Activated CD8-positive, alpha-beta memory T cell treated with anti-CD3 and anti-CD28 coated beads for 1 hour (primary cell): ENCODE results near the gene EHD4.

Source experiments
- DNase-seq, 2 donors: peaks; one replicate each; pipeline ENCODE4 v3.0.0-alpha.2; 2020; ENCODE audit warnings: low read depth in 1 of 2; ENCODE audit errors: extremely low read depth in 1 of 2

Gene EHD4

DNA sequence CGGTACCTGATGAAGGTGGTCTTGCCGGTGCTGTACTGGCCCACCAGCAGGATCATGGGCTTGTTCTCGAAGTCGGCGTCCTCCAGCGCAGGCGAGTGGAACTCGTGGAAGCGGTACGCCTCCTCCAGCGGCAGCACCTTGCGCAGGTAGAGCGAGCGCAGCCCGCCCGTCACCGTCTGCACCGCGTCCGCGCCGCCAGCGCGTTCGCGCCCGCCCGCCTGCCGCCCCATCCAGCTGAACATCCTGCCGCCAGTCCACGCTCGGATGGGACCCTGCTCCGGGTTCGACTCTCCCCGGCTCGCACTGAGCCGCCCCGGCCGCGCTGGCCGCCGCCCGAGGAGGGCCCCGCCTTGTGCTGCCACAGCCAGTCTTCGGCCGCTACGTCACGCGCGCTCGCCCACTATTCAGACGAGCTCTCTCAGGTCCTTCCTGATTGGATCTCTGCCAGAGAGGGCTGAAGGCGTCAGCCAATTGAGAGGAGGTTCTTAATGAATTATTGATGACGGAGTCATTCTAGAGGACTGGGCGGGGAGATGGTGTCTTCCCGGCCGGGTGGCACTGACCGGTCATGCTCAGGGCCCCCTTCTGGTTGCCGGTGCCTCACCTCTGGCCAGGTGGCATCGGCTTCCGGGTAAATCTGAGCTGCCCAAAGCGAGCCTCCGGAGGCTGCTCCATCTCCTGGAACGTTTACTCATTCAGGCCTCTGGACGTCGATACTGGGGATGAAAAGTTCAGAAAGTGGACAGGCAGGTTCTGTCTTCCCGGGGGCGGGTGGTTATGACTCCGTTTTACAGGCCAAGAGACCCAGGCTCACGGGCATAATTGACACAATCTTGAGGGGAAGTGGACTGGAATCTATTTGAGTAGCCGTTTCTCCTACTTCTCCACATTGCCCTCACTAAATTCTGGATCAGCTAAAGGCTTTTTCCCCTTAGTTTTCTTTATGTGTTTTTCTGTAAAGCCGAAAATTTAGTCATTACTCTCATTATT, at the start of gene EHD4:
EHD4 (minus strand) TSS at position 305 of the 990 bp plus-strand sequence; CDS start at position 242, 63 bp downstream.
- DNase-seq: peak; percentile 85 to 86

- no peak for DNase-seq
Observed at GRCh38 chr15:42021593-42021992, 49.2 kb upstream of the EHD4 start.

GRCh38 chr15:42020713-42021273, 48.4 kb upstream of the EHD4 start, which contains the start of gene PLA2G4E:
Gene PLA2G4E, minus strand, starts transcription at chr15:42021042. Its CDS starts 12 bp downstream, at chr15:42021030.
- no peak for DNase-seq

GRCh38 chr15:42018306-42019224, 46.2 kb upstream of the EHD4 start:
- DNase-seq: no peak

DNA sequence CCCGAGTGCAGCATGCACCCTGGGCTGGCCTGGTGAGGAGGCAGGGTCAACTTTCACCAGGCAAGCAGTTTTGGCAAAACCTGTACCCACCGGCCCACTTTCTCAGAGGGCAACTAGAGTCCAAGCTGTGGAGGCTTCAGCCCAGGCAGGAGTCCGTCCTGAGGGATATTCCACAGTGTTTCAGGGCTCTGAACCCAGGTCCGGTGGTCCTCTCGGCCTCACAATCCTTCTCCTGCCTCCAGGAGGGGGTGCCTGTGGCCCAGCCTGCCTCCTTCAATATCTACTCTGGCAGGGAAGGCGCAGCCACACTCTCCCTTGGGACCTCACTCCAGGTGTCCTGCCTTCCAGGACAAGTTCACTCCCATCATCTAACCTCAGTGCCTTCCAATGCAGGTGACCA, 44.6 kb upstream of the EHD4 start:
- no peak for DNase-seq

- no peak for DNase-seq
Observed at GRCh38 chr15:42014406-42014805, 42.0 kb upstream of the EHD4 start.

DNA sequence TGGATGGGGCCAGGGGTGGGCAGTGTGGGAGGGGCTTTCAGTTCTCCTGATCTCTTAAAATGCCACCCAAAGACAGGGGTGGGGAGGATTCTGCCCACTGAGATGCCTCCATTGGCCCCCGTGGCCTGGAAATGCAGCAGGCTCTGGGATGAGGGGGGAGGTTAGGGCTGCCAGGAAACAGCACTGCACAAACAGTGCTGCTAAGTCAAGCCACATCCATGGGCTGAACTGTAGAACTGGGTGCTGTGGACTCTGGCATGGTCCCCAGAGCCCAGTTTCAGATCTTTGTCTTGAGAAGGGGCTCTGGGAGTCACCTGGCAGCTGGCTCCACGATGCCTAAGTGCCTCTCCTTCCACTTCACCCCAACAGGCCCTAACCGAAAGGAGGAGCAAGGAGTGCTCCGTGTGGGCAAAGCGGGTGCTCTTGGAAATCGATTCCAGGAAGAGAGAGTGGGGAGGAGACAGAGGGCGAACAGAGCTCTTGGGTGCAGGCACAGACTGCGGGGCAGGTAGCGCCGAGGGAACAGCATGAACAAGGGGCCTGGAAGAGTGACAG, 40.6 kb upstream of the EHD4 start:
- DNase-seq: no peak

GRCh38 chr15:42012241-42012640, 39.9 kb upstream of the EHD4 start:
- no peak for DNase-seq

DNA sequence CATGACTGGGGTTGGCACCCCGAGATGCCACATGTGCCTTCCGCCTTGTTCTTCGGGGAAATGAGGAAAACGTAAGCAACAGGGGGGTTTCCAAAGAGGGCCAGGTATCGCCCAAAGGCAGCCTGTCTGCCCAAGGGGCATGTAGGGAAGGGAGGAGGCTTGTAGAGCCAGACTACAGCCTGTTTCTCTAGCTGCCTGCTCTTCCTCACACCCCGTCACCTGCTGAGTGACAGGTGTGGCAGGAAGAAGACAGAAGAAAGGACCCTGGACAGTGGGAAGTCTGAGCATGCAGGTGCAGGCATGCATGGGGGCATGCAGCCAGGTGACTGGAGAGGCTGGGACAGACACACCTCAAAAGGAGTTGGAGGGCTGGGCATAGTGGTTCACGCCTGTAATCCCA, 38.7 kb upstream of the EHD4 start:
- DNase-seq: no peak

GRCh38 chr15:42010434-42010833, 38.1 kb upstream of the EHD4 start:
- no peak for DNase-seq

DNA sequence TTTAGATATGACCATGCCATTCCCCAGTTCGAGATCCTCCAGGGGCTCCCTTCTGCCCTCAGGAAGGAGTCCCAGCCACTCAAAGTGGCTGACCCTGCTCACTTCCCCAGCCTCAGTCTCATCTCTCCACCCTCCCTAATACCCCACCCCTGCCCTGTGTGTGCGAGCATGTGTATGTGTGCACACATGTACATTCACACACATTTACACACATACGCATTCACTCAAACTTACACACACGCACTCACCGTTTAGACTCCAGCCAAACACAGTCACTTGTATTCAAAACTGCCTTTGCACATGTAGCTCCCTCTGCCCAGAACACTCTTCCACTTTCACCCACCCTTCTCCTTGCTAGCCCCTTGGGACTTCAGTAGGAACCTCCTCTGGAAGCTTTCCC, 37.1 kb upstream of the EHD4 start:
- no peak for DNase-seq

DNA sequence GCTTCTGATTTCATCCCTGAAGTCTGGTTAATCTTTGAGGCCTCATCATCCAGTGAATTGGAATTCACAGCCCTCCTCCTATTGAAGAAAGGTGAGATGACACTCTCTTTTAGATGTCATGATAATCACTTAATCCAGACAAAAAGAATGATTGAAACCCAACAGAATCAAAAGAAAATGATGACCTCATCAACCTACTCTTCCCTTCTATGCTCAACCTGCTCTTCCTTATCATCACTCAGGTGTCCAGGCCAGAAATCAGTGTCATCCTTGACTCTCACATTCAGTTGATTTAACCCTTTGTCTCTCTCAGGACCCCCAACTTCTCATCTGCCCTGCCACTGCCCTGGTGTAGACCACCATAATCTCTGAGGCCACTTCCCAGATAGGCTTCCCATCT, 36.7 kb upstream of the EHD4 start:
- no peak for DNase-seq

- no peak for DNase-seq
Observed at GRCh38 chr15:42007386-42007785, 35.0 kb upstream of the EHD4 start.

- DNase-seq: no peak
Observed at GRCh38 chr15:42002333-42002732, 30.0 kb upstream of the EHD4 start.

DNA sequence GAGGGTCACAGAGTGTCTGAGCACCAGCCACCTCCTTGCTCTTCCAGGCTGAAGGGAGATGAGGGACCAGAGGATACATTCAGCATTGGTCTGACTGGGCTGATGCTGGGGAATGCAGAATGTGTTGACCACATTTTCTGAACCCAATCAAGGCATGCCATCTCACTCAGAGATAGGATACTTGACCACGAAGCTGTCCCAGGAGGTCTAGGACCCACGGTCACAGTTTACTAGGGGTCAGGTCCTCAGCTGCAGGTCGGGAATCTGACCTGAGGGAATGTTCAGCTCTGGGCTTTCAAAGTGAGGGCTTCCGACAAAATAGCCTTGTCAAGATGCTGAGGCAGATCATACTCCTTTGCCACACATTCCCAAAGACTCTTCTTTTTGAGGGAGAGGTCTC, 28.9 kb upstream of the EHD4 start:
- DNase-seq: no peak

DNA sequence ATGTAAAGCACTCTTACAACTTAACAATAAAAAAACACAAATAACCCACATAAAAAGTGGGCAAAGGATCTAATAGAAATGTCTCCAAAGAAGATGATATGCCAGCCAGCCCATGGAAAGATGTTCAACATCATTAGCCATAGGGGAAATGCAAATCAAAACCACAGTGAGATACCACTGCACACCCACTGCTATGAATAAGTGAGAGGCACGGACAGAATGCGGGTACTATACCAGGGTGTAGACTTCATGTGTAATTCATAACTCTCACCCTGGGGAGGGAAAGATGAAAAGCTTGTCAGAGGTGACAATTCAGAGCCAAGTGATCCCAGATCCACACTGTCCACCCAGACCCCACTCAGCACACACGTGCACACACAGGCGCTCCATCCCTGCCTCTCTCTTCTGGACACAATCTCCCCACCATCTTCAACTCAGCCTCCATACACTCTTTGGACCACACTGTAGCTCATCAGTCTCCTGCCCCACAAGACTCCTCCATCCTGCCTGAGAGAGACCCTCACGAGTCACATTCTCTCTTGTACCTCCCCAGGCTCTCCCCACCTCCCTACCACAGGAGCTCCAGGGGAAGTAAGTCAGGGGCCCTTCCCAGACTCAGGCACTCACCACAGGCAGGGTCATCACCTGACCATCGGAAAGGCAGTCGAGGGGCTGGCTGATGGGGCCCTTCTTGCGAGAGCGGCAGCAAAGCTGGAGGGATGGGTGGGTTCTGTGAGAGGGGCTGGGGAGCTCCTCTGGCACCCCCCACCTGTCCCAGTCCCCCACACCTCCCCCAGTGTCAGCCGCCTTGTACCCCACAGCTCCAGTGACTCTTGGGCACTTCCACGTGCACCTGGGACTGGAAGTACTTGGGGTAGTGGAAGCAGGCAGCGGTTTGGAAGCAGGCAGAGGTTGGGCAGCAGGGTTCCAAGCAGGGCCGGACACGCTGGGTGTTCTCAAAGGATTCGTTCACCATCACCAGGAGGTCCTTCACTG, 27.2 kb upstream of the EHD4 start:
- DNase-seq: no peak

DNA sequence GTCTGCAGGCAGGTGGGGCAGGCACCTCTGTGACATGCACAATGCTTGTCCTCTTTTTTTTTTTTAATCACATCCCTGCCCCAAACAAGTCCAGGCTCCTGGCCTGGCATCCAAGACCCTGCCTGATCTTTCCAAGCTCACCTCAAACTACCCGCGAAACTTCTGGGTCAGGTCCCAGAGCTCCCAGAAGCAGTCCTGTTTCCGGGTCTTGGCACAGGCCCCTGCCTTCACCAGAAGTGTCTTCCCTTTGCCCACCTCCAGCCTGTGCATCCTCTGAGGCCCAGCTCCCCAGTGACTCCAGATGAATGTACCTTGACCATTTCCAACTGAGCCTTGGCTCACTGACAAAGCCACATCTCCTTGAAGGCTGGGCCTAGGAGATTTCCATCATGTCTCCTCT, 25.5 kb upstream of the EHD4 start:
- no peak for DNase-seq

DNA sequence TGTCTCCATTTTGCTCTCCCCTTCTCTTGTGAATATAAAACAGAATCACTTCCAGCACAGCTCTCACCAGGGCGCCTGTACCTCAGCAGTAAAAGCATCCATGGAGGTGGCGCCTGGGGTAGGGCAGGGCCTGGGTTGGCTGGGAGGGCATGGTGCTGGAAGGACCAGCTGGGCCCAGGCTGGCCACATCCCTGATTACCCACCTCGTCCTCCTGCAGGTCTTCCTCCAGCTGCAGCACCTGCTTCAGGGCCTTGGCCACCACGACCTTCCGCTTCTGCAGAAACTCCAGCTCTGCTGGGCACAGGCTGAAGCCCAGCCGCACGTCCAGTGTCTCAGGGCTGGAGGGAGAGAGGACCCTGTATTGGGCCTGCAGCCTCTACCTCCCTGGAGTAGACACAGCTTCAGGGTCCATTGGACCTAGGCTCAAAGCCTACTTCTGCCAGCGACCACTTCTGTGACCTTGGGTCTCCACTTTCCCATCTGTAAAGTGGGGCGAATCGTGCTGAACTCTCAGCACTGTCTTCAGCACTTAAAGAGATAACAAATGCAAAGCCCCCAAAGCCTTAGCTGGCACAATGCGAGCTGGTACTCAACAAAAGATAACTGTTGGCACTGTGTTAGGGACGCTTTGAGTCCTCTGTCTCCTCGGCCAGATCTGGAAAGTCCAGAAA, 24.7 kb upstream of the EHD4 start:
- DNase-seq: no peak

GRCh38 chr15:41996376-41996775, 24.0 kb upstream of the EHD4 start:
- no peak for DNase-seq
